ENCODE data around the gene CSNK2A1. TPM values are rescaled to one million over a fixed set of nuclear protein-coding genes. Genes with fewer than 3 reads are reported as not detected.

CSNK2A1 gene
- total and polyA plus RNA-seq, 2 of the 8 experiments (the other 6 are each of a cell fraction or from before 2014, with no cell fraction given): 117 to 260 TPM

DNA sequence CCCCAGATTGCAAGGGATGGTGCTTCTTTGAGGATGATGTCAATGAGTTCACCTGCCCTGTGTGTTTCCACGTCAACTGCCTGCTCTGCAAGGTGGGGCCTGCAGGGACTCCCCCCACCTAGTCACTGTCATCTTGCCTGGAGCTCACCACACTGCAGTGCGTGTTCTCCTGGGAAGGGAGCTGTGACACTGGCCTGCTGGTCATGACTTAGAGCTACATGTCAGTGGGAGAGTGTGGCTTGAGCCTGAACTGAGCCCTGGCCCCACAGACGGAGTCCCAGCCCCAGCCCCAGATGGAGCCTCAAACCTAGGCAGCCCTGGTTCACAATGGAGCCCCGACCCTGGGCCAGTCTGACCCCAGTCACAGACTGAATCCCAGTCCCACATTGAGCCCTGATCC, 116.2 kb downstream of the CSNK2A1 start:
- no peaks in the 10 kb centered on the region for H3K79me1 ChIP-seq (ENCODE audit: low read depth, low read length)
- no peak overlapping the region for H3K18ac ChIP-seq (ENCODE audit: extremely low read depth, low read length)
- H3K4ac ChIP-seq (replicated peaks; ENCODE audit: insufficient read length, low read depth, low read length): no peak overlapping the region
- H3K4me3 ChIP-seq (ENCODE audit: extremely low read depth in 1 of 4, insufficient read depth in 2 of 4, low read depth in 3 of 4, low read length in 4 of 4): no peak overlapping the region
- ChIA-PET POLR2A (ENCODE audit: partially characterized antibody) (interaction anchor here (0.6 to 1.8 kb wide), 7 partner anchors 20 to 117 kb away, joined by 3 to 7 read pairs (median 3); partner anchors contain the start of gene CSNK2A1), CTCF (ENCODE audit: partially characterized antibody) (interaction anchor here (0.6 to 2.1 kb wide), 7 partner anchors 10 to 165 kb away, joined by 3 to 9 read pairs (median 4); partner anchors contain the start of gene TRIB3)
- no peak overlapping the region for H3K23ac ChIP-seq (ENCODE audit: insufficient read length)
- no peak overlapping the region for H2BK5ac ChIP-seq (ENCODE audit: low read depth, low read length)
- TF ChIP-seq EZH2 (IDR thresholded peaks at IDR 0.05; ENCODE audit: low read depth, low read length, severe bottlenecking): no peak
- no peak for TF ChIP-seq JUND (IDR thresholded peaks at IDR 0.05; ENCODE audit: low read length)
- no peak for TF ChIP-seq TAF1 (IDR thresholded peaks at IDR 0.05; ENCODE audit: low read depth, low read length)
- no peak for TF ChIP-seq SIRT6 (IDR thresholded peaks at IDR 0.05; ENCODE audit: low read length)
- no peak for TF ChIP-seq CBX8 (IDR thresholded peaks at IDR 0.05; ENCODE audit: borderline replicate concordance, low read depth, low read length)
- TF ChIP-seq HDAC6 (IDR thresholded peaks at IDR 0.05; ENCODE audit: low read depth, low read length): no peak
- no peak for TF ChIP-seq POLR2AphosphoS5 (IDR thresholded peaks at IDR 0.05; ENCODE audit: low read depth, low read length)
- TF ChIP-seq, protein P1, sequence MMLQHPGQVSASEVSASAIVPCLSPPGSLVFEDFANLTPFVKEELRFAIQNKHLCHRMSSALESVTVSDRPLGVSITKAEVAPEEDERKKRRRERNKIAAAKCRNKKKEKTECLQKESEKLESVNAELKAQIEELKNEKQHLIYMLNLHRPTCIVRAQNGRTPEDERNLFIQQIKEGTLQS (IDR thresholded peaks at IDR 0.05; ENCODE audit: insufficient read depth, low read depth, low read length): no peak
- H3K36me3 ChIP-seq (ENCODE audit: control insufficient read depth in 2 of 4, insufficient read depth in 4 of 4, low read length in 3 of 4): peaks cover 0 to 26% (median 7%) of the 10 kb centered on the region in 4 experiments; a peak in 6 of 8 replicates
- 88% methylated on average over 4 of the region's 4 CpGs; no CpG with 5 or more reads in 1 of the 2 experiments for WGBS, 2 experiments (ENCODE audit: extremely low coverage in 1 of 2, insufficient coverage in 1 of 2, insufficient read length in 1 of 2, insufficient replicate concordance in 2 of 2, low coverage in 1 of 2, low lambda C conversion rate in 2 of 2, missing lambda C conversion rate in 1 of 2)
- H3K27ac ChIP-seq (ENCODE audit: low read depth, low read length): no peak overlapping the region
- H3K4me1 ChIP-seq (replicated peaks in 1 of 4; ENCODE audit: control insufficient read depth in 3 of 4, insufficient read depth in 4 of 4, low read length in 3 of 4): no peaks in the 10 kb centered on the region
- no peak overlapping the region for H2BK12ac ChIP-seq (ENCODE audit: low read depth, low read length)
- H4K91ac ChIP-seq (replicated peaks; ENCODE audit: insufficient read length, low read length): no peak overlapping the region
- H2BK20ac ChIP-seq (ENCODE audit: low read length): no peak overlapping the region
- H4K20me1 ChIP-seq (replicated peaks in 1 of 2; ENCODE audit: control insufficient read depth in 1 of 2, insufficient read depth in 2 of 2, low read length in 2 of 2): peaks cover 12 to 17% of the 10 kb centered on the region in 2 experiments
- H4K8ac ChIP-seq (ENCODE audit: extremely low read depth, insufficient read depth, low read length): no peak overlapping the region
- DNase-seq (ENCODE audit: low read depth in 1 of 2, low spot score in 2 of 2) (no peak), FAIRE-seq (no peak)
- H2BK15ac ChIP-seq (ENCODE audit: low read length): no peak overlapping the region
- no peaks in the 10 kb centered on the region for H3K23me2 ChIP-seq (ENCODE audit: low read depth, low read length)
- no peak overlapping the region for H3K4me2 ChIP-seq (ENCODE audit: insufficient read depth in 1 of 2, low read depth in 2 of 2, low read length in 2 of 2)
- H3K9ac ChIP-seq (replicated peaks in 1 of 4; ENCODE audit: extremely low read depth in 1 of 4, low read depth in 3 of 4, low read length in 3 of 4): no peak overlapping the region
- no peaks in the 10 kb centered on the region for H3K9me3 ChIP-seq (ENCODE audit: insufficient read depth in 2 of 2, low read depth in 1 of 2, low read length in 1 of 2)
- no peak overlapping the region for H4K5ac ChIP-seq (ENCODE audit: insufficient read length, low read depth, low read length)
- no peak overlapping the region for H3K56ac ChIP-seq (replicated peaks; ENCODE audit: insufficient read length, low read depth, low read length)
- H2AFZ ChIP-seq (ENCODE audit: low read length): no peak overlapping the region
- no peak overlapping the region for H3K14ac ChIP-seq (ENCODE audit: insufficient read length)
- H3K79me2 ChIP-seq (ENCODE audit: control insufficient read depth in 1 of 2, insufficient read depth in 2 of 2, low read length in 2 of 2): no peaks in the 10 kb centered on the region
- H2BK120ac ChIP-seq (replicated peaks; ENCODE audit: low read depth, low read length): no peak overlapping the region
- no peaks in the 10 kb centered on the region for H3K27me3 ChIP-seq (replicated peaks in 1 of 4; ENCODE audit: control insufficient read depth in 3 of 4, extremely low read depth in 1 of 4, insufficient read depth in 3 of 4, low read length in 3 of 4)
- H2AK5ac ChIP-seq (ENCODE audit: low read depth, low read length): no peak overlapping the region

Measured in H1 (cell line).